GM23338 (cell line): ENCODE data around the gene TMEM52. TPM values are rescaled to one million over a fixed set of nuclear protein-coding genes. Genes with fewer than 3 reads are reported as not detected.

ENCODE experiments used
- ATAC-seq: fragments of 200-7000 bp; cut with Tn5 transposase; 3 replicates; pipeline ENCODE4 v1.9.1; 2020
- DNase-seq: peaks from one replicate; pipeline ENCODE4 v3.0.0-alpha.2; 2015; ENCODE audit warnings: low spot score
- H2AFZ ChIP-seq: fragments of 200-600 bp; sonication (generic); 2 replicates; pipeline ENCODE4 v1.8.0; 2016; ENCODE audit warnings: antibody characterized with exemption, mild to moderate bottlenecking, moderate library complexity
- H3F3A ChIP-seq: fragments of 200-600 bp; sonication (generic); replicated peaks from 2 replicates; pipeline ENCODE4 v1.8.0; 2017; ENCODE audit warnings: antibody characterized with exemption, mixed run types, low read depth
- H3K27ac ChIP-seq: fragments of 200-600 bp; sonication (generic); 2 replicates; pipeline ENCODE4 v1.6.1; 2016; ENCODE audit warnings: low read depth
- H3K27me3 ChIP-seq: fragments of 200-600 bp; sonication (generic); 2 replicates; pipeline ENCODE4 v1.8.0; 2016; ENCODE audit warnings: mild to moderate bottlenecking, mixed run types, moderate library complexity; ENCODE audit not compliant: insufficient read depth
- H3K36me3 ChIP-seq: fragments of 200-600 bp; sonication (generic); 2 replicates; pipeline ENCODE4 v1.8.0; 2016; ENCODE audit warnings: mild to moderate bottlenecking; ENCODE audit not compliant: insufficient read depth
- H3K4me1 ChIP-seq: fragments of 200-600 bp; sonication (generic); 2 replicates; pipeline ENCODE4 v1.8.0; 2016; ENCODE audit warnings: mild to moderate bottlenecking, moderate library complexity; ENCODE audit not compliant: insufficient read depth
- H3K4me2 ChIP-seq: fragments of 200-600 bp; sonication (generic); 2 replicates; pipeline ENCODE4 v1.7.1; 2017; ENCODE audit warnings: mixed run types
- H3K4me3 ChIP-seq: fragments of 200-600 bp; sonication (generic); 2 replicates; pipeline ENCODE4 v1.6.1; 2016; ENCODE audit warnings: mixed run types
- H3K79me2 ChIP-seq: fragments of 200-600 bp; sonication (generic); replicated peaks from 2 replicates; pipeline ENCODE4 v1.8.0; 2017; ENCODE audit warnings: mild to moderate bottlenecking; ENCODE audit not compliant: insufficient read depth
- H3K9me2 ChIP-seq: fragments of 200-600 bp; sonication (generic); 2 replicates; pipeline ENCODE4 v1.8.0; 2017; ENCODE audit not compliant: insufficient read depth
- H4K20me1 ChIP-seq: fragments of 200-600 bp; sonication (generic); replicated peaks from 2 replicates; pipeline ENCODE4 v1.8.0; 2017; ENCODE audit warnings: mild to moderate bottlenecking; ENCODE audit not compliant: insufficient read depth
- H3K27ac Mint-ChIP-seq: 2 replicates; pipeline ENCODE4 v1.8.0; 2020; ENCODE audit warnings: inconsistent platforms, mild to moderate bottlenecking, moderate library complexity, mixed read lengths
- H3K27me3 Mint-ChIP-seq: 3 replicates; pipeline ENCODE4 v1.8.0; 2022; ENCODE audit warnings: low read depth, mild to moderate bottlenecking, moderate library complexity, mixed read lengths, inconsistent platforms; ENCODE audit not compliant: insufficient read depth, poor library complexity
- H3K36me3 Mint-ChIP-seq: 3 replicates; pipeline ENCODE4 v1.8.0; 2021; ENCODE audit warnings: low read depth, mild to moderate bottlenecking, inconsistent platforms, moderate library complexity, mixed read lengths
- H3K4me1 Mint-ChIP-seq: 3 replicates; pipeline ENCODE4 v1.8.0; 2020; ENCODE audit warnings: mild to moderate bottlenecking, inconsistent platforms, mixed read lengths
- H3K4me3 Mint-ChIP-seq: 3 replicates; pipeline ENCODE4 v1.8.0; 2021; ENCODE audit warnings: moderate library complexity, mild to moderate bottlenecking, inconsistent platforms, mixed read lengths
- H3K9me3 Mint-ChIP-seq: 3 replicates; pipeline ENCODE4 v1.8.0; 2020; ENCODE audit warnings: moderate library complexity, mild to moderate bottlenecking, inconsistent platforms, mixed read lengths
- CTCF ChIP-seq, 2 experiments: fragments of 200-600 bp in 1 of 2; sonication (generic) in 1 of 2; conservative IDR thresholded peaks; 2 replicates each; pipeline versions ENCODE4 v1.5.1 to v1.6.1; 2016 to 2017; ENCODE audit warnings: antibody characterized with exemption in 2 of 2, low read depth in 2 of 2, mild to moderate bottlenecking in 2 of 2, moderate library complexity in 1 of 2
- NANOG ChIP-seq: IDR thresholded peaks from 2 replicates; pipeline ENCODE4 v1.6.1; 2016; ENCODE audit warnings: antibody characterized with exemption, borderline replicate concordance
- POLR2AphosphoS5 ChIP-seq: IDR thresholded peaks from 2 replicates; pipeline ENCODE4 v1.6.1; 2016; ENCODE audit warnings: antibody characterized with exemption, low read depth
- STAT1 ChIP-seq: IDR thresholded peaks from one replicate; pipeline ENCODE4 v1.6.1; 2016; ENCODE audit warnings: antibody characterized with exemption; ENCODE audit not compliant: unreplicated experiment
- ZNF114 ChIP-seq: fragments of 250-450 bp; sonication (Bioruptor Pico); IDR thresholded peaks from 2 replicates; pipeline ENCODE4 v1.5.0; 2020; ENCODE audit warnings: mild to moderate bottlenecking, moderate library complexity
- ZNF331 ChIP-seq: fragments of 250-450 bp; sonication (Bioruptor Pico); IDR thresholded peaks from 2 replicates; pipeline ENCODE4 v1.5.0; 2020; ENCODE audit warnings: low read depth, mild to moderate bottlenecking, moderate library complexity
- polyA plus RNA-seq: library from polyadenylated mRNA; unstranded; fragments of >200 nt; fragmentation: Nextera tagmentation; extraction: Ambion mirVana; gene quantifications from 2 replicates; pipeline ENCODE4 v1.2.1, GENCODE V29; 2016
- total RNA-seq: library from RNA; depleted of rRNA; stranded (reverse); fragments of >200 nt; shearing (Covaris generic); gene quantifications from 2 replicates; pipeline ENCODE4 v1.2.3, GENCODE V29; 2014
- TF ChIP-seq, protein P1 (sequence below): fragments of 250-450 bp; sonication (Bioruptor Pico); IDR thresholded peaks from 2 replicates; pipeline ENCODE4 v1.5.0; 2020; ENCODE audit warnings: mild to moderate bottlenecking, moderate library complexity

Gene TMEM52
- total and polyA plus RNA-seq, 2 experiments from 2014 or later, result 19.5 to 25.0 TPM

DNA sequence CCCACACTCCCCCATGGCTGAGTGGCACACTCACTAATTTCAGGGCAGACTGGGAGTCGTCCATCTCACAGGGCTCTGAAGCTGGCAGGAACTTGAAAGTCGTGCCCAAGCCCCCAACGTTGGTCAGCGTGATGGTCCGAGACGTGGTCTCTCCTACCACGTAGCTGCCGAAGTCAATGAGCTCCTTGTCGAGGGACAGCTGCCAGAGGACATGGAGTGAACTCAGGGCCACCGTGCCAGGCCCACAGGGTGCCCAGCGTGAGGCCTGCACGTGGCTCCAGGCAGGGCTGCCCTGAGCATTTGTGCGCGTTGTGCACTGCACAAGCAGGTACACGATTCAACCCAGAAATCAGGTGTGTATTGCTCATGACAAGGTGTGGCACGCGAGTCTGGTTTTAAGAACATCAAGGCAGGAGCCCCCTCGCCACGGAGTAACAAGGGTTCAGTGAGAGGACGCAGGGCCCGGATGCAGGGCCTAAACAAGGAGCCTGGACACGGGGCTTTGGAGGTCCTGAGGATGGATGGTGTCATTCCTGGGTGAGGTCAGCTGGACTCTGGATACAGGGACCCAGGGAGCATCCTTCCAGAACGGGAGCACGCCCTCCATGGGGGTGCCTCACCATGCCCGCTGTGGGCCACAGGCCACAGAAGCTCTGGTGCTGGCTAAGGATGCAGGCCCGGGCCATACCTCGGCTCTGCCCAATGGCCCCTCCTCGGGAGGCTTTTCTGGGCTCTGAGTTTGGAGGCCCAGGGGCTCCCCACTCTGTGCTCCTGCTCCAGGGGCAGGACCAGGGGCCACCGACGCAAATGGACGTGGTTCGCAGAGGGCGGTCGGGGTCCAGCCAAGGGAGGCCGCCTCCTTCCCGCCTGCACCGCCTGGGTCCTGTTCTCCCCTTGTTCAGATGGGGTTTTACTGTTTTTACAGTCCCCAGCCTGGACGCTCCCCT is 37.8 kb upstream of the TMEM52 start:
- no peak overlapping the region for H3K27ac Mint-ChIP-seq
- no peak overlapping the region for H3K4me3 ChIP-seq
- no peak for DNase-seq
- H4K20me1 ChIP-seq, result no peaks in the 10 kb centered on the region
- peaks cover 2% of the 10 kb centered on the region; the same call in 2 of the 3 replicates for H3K36me3 Mint-ChIP-seq
- H3K36me3 ChIP-seq, result no peaks in the 10 kb centered on the region
- no peak overlapping the region for H3K4me2 ChIP-seq
- peaks cover 5% of the 10 kb centered on the region; the same call in 1 of the 2 replicates for H3K4me1 ChIP-seq
- TF ChIP-seq NANOG (no peak), POLR2AphosphoS5 (no peak), CTCF (conservative IDR thresholded peaks at IDR 0.05; ENCODE audit: low read depth in 2 of 2) (no peak), STAT1 (no peak), ZNF331 (CRISPR knock-in tag) (no peak), ZNF114 (CRISPR knock-in tag) (no peak)
- TF ChIP-seq, protein P1, sequence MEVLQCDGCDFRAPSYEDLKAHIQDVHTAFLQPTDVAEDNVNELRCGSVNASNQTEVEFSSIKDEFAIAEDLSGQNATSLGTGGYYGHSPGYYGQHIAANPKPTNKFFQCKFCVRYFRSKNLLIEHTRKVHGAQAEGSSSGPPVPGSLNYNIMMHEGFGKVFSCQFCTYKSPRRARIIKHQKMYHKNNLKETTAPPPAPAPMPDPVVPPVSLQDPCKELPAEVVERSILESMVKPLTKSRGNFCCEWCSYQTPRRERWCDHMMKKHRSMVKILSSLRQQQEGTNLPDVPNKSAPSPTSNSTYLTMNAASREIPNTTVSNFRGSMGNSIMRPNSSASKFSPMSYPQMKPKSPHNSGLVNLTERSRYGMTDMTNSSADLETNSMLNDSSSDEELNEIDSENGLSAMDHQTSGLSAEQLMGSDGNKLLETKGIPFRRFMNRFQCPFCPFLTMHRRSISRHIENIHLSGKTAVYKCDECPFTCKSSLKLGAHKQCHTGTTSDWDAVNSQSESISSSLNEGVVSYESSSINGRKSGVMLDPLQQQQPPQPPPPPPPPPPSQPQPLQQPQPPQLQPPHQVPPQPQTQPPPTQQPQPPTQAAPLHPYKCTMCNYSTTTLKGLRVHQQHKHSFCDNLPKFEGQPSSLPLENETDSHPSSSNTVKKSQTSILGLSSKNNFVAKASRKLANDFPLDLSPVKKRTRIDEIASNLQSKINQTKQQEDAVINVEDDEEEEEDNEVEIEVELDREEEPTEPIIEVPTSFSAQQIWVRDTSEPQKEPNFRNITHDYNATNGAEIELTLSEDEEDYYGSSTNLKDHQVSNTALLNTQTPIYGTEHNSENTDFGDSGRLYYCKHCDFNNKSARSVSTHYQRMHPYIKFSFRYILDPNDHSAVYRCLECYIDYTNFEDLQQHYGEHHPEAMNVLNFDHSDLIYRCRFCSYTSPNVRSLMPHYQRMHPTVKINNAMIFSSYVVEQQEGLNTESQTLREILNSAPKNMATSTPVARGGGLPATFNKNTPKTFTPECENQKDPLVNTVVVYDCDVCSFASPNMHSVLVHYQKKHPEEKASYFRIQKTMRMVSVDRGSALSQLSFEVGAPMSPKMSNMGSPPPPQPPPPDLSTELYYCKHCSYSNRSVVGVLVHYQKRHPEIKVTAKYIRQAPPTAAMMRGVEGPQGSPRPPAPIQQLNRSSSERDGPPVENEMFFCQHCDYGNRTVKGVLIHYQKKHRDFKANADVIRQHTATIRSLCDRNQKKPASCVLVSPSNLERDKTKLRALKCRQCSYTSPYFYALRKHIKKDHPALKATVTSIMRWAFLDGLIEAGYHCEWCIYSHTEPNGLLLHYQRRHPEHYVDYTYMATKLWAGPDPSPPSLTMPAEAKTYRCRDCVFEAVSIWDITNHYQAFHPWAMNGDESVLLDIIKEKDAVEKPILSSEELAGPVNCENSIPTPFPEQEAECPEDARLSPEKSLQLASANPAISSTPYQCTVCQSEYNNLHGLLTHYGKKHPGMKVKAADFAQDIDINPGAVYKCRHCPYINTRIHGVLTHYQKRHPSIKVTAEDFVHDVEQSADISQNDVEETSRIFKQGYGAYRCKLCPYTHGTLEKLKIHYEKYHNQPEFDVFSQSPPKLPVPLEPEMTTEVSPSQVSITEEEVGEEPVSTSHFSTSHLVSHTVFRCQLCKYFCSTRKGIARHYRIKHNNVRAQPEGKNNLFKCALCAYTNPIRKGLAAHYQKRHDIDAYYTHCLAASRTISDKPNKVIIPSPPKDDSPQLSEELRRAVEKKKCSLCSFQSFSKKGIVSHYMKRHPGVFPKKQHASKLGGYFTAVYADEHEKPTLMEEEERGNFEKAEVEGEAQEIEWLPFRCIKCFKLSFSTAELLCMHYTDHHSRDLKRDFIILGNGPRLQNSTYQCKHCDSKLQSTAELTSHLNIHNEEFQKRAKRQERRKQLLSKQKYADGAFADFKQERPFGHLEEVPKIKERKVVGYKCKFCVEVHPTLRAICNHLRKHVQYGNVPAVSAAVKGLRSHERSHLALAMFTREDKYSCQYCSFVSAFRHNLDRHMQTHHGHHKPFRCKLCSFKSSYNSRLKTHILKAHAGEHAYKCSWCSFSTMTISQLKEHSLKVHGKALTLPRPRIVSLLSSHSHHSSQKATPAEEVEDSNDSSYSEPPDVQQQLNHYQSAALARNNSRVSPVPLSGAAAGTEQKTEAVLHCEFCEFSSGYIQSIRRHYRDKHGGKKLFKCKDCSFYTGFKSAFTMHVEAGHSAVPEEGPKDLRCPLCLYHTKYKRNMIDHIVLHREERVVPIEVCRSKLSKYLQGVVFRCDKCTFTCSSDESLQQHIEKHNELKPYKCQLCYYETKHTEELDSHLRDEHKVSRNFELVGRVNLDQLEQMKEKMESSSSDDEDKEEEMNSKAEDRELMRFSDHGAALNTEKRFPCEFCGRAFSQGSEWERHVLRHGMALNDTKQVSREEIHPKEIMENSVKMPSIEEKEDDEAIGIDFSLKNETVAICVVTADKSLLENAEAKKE, result no peak
- H3K4me3 Mint-ChIP-seq, result no peak overlapping the region
- peaks cover 21% of the 10 kb centered on the region for H3K4me1 Mint-ChIP-seq
- no peaks in the 10 kb centered on the region for H3K79me2 ChIP-seq
- peaks cover 3% of the 10 kb centered on the region; the same call in 2 of the 3 replicates for H3K9me3 Mint-ChIP-seq
- ATAC-seq, result no peak
- H3K27me3 Mint-ChIP-seq, result peaks cover 16% of the 10 kb centered on the region
- H3K27me3 ChIP-seq, result no peaks in the 10 kb centered on the region
- H3F3A ChIP-seq, result peaks cover 10% of the 10 kb centered on the region
- H3K27ac ChIP-seq, result no peak overlapping the region
- no peaks in the 10 kb centered on the region for H3K9me2 ChIP-seq
- H2AFZ ChIP-seq, result no peak overlapping the region
